ENCODE measurements around the gene RERE. TPM values are rescaled to one million over a fixed set of nuclear protein-coding genes. Genes with fewer than 3 reads are reported as not detected.

RERE gene
- polyA plus RNA-seq, 3 donors = 118 to 137 (median 129) TPM

DNA sequence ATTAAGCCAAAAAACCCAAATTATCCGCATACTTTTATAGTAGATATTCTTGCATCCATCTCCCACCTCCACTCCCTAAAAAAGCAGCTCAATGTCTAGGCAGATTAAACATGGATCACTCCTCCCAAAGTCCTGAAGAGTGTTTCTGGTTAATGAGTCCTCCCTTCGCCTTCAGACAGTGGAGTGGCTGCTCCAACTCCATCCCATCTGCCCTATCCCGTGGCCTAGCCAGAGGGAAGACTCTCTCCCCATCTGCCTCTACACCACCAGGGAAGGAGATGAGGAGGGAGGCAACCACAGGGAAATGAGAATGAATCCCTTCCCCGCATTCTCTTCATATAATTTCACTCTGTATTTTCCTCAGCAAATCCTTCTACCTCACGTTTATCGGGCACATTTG is 395.7 kb downstream of the RERE start:
- no peak for DNase-seq (ENCODE audit: low read depth in 3 of 3, low spot score in 2 of 3)

DNA sequence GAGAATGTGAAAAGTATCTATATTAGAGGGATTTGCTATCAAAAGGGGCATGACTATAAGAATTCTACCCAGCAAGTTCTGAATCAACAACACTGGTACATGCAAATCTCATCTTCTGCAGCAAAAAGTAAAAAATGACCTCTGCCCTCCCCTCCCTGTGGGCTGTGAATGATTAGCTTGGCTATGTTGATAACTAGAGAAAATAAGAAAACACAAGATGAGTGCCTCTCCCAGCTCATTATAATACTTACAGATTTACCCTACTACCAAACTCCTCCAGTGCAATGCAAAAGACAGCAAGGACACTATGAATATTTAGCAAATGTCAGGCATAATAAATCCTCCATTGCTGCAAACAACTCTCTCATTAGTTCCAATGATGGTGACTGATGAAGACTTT is 397.1 kb downstream of the RERE start:
- no peak for DNase-seq (ENCODE audit: low read depth in 3 of 3, low spot score in 2 of 3)

GRCh38 chr1:8419861-8420260 is 397.6 kb downstream of the RERE start:
- no peak for DNase-seq (ENCODE audit: low read depth in 3 of 3, low spot score in 2 of 3)

- DNase-seq (ENCODE audit: low read depth in 3 of 3, low spot score in 2 of 3) = no peak
Observed at GRCh38 chr1:8419172-8419571, 398.3 kb downstream of the RERE start.

DNA sequence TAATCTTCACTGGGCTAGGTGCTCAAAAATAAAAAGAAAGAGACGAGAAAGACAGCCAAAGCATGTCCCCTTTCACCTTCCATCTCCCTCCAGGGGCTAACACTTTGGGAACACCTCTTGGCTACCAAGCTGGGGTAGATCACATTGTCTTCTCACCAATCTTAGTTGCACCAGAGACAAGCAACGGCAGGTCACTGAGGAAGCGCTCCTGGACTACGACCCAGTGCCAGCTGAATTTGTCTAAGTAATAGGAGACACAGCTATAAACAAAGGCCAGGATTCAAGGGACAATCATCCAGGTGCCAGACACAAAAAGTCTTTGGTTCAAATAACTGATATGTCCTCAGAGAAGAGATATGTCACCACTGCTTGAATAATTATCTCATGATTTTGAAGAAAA is 399.1 kb downstream of the RERE start:
- no peak for DNase-seq (ENCODE audit: low read depth in 3 of 3, low spot score in 2 of 3)

- no peak for DNase-seq (ENCODE audit: low read depth in 3 of 3, low spot score in 2 of 3)
Observed at GRCh38 chr1:8417625-8418024, 399.8 kb downstream of the RERE start.

DNA sequence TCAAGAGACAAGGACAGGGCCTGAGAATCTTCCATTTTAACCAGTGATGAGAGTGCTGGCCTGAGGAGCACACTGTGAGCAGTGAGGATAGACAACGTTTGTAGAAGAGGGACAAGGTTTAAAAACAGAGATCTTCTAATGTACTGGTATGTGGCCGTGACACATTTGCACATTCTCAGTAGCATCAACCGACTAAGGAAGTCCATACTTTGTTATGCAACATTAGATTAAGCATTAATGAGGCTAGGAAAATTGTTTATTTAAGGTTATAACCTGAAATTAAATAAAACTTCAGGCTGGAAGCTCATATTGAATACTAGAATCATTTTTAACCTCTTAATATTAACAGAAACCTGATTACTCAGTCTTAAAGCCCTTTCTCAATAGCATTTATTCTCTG is 400.6 kb downstream of the RERE start:
- DNase-seq (ENCODE audit: low read depth in 3 of 3, low spot score in 2 of 3) = no peak

DNA sequence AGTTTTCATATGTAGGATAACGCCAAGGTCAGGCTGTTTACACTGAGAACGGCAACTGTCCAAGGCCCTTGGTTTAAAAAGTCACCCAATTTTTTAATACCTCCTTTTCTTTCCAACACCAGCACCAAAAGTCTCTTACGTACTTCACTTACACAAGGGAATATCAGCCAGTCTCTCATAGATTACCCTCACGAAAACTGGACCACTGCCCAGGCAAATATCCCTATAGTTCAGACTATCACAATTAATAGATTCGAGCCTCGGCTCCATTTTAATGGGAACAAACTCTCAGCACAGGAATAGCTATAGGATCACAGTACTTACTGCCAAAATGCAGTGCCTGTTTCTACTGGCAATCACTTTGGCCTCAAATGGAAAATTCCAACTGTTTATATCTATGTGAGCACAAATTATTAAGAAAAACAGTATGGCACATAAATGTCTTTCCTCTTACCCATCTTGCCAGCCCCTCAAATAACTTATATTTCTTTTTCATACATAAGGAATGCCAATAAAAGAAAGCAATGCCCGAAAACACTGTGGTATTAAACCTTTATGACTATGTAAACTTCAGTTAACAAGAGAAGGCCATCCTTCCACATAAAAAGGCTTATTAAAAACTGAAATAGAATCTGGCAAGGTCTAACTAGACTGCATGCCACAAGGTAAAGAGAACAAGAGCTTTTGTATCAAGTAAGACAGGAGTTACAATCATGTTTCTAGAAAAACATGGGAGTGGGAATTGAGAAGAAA is 401.7 kb downstream of the RERE start:
- no peak for DNase-seq (ENCODE audit: low read depth in 3 of 3, low spot score in 2 of 3)

- DNase-seq (ENCODE audit: low read depth in 3 of 3, low spot score in 2 of 3) = no peak
Observed at GRCh38 chr1:8412183-8412831, 405.1 kb downstream of the RERE start.

DNA sequence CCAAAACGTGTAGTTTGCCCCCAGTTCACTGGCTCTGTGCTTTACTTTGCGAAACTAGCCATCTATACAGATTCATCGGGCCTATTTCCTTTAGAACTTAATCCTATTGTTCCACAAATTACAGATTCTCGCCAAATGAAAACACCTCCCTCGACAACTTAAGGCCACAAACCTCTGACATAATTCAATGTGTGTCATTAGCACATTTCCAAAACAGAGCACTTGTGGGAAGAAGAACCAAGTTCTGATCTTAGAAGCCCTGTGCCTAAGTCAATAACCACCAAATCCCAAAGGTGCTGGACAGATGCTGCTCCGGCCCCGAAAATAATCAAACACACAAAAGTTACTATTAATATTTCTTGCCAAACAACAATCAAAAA is 405.6 kb downstream of the RERE start:
- DNase-seq (ENCODE audit: low read depth in 3 of 3, low spot score in 2 of 3) = no peak

GRCh38 chr1:8410791-8411190 is 406.6 kb downstream of the RERE start:
- no peak for DNase-seq (ENCODE audit: low read depth in 3 of 3, low spot score in 2 of 3)

DNA sequence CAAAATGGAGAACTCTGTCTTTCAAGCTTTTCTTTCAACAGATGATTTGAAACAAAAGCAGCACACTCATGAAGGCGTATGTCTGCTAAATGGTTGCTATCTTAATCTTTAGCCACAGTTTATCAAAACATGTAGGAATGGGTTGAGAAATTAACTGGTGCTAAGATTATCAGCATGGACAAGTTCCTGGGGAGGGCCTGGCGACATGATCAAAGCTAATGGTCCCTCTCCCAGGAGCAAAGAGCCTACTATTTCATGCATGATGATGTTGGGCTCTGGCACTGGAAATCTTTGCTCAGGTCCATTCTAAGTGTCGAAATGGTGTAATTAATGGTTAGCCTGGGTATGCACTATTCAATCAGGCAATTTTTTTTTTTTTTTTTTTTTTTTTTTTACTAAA is 407.8 kb downstream of the RERE start:
- DNase-seq (ENCODE audit: low read depth in 3 of 3, low spot score in 2 of 3) = no peak

DNA sequence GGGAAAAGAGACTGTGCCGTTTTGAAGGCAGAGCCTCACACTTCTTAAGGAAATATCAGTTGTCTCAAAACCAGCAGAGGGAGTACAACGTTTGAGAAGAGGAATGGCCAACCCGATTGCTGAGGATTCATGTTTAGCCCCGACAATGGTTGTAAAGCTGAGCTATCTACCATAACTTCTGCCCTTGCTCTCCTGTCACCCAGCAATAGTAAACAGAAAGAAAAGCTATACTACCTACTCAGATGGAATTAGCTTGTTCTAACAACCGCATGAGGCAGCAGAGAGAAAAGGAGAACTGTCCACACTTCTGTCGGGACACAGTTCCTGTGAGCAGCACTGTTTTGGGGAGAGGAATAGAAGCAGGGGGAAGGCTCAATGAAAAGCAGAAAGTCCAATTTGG is 408.3 kb downstream of the RERE start:
- DNase-seq (ENCODE audit: low read depth in 3 of 3, low spot score in 2 of 3) = no peak

DNA sequence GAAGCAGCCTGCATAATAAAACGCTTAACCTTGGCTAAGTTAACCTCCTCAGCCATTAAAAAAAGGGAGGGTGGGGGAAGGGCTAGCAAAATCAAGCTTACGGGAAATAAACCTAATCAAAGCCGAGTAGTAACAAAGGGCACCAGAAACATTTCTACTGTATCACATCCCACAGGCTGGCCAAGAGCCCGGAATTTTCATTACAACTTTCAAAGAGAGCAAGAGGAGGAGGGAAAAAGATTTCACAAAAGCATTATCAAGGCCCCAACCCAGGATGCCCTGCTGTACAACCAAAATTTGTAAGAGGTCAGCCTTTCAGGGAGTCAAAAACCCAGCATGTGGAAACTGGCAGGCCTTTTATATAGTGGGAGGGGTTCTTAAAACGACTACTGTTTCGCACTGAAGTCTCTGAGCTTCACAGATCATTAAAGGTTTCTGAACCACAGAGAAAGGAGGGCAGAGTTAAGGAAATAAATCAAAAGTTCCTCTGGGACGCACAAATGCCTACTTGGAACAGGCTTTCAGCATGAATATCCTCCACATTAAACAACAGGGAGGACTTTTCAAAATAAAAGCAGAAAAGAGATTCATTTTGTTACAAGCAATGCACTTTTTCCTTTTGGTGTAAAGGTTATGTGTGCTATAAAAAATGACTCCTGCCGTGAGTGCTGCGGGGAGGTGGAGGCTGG is 409.1 kb downstream of the RERE start:
- peak in 1 of 3 donors; percentile 81 for DNase-seq (ENCODE audit: low read depth in 3 of 3, low spot score in 2 of 3)

DNA sequence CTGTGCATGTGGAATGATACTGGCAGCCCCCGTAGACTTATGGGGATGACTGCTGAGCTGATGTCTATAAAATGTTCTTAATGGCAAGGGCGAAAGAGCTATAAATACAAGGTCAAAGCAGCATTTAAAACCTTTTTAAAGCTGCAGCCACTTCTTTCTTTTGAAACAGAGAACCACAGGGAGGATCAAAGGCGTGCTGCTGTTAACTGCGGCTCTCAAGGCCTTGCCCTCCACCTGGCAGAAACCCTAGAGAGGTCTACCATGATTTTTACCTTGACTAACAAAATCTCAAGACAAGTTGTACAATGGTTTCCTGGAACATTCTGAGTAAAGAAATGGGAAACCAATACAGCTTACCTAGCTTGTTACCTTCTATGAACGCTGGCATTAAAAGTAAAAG is 409.8 kb downstream of the RERE start:
- DNase-seq (ENCODE audit: low read depth in 3 of 3, low spot score in 2 of 3) = no peak

- DNase-seq (ENCODE audit: low read depth in 3 of 3, low spot score in 2 of 3) = no peak
Observed at GRCh38 chr1:8406960-8407359, 410.5 kb downstream of the RERE start.

DNA sequence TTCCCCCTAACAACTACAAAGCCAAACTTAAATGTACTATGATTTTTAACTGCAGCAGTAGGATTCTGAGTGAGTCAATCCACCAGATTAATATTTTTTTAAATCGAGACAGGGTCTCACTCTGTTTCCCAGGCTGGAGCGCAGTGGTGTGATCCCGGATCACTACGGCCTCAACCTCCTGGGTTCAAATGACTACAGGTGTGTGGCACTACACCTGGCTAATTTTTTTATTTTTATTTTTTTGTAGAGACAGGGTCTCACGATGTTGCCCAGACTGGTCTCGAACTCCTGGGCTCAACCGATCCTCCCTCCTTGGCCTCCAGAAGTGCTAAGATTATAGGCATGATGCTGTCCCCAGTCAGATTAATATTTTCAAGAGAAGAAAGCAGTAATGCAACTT is 411.4 kb downstream of the RERE start:
- no peak for DNase-seq (ENCODE audit: low read depth in 3 of 3, low spot score in 2 of 3)

DNA sequence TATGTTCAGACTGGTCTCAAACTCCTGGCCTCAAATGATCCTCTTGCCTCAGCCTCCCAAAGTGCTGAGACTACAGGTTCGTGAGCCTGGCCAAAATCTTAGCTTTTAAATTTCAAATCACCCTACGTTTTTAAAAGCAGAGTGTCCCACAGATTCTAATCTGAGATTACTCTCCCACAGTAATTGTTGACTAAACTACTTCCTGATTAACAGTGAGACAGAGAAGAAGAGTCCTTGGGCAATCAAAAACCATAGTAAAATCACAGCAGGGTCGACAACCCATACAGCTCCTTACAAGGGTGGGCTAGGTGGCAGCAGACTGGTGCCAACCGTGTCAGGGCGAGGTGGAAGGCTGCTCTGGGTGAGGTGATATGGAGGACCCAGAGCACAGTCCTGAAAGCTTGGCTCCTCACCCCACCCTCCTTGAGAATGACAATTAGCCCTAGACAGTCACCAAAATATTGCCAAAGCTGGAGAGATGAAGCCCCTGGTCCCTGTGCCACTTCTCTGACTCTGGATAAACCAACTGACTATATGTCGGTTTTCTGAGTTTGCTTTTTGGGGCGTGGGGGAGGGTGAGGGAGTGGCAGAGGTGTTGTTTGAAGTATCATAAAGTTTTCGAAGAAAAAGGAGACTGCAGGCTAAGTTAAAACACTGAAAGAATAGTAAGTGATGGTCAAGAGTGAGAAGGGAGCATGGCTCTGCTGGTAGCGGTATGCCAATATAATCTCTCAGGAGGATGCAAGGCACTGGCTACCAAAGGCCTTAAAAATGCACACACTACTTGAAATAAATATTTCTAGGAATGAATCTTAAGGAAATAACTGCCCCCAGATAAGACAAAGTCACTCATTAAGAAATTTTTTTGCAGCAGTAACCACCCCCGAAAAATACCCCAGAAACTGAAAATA is 412.7 kb downstream of the RERE start:
- no peak for DNase-seq (ENCODE audit: low read depth in 3 of 3, low spot score in 2 of 3)

DNA sequence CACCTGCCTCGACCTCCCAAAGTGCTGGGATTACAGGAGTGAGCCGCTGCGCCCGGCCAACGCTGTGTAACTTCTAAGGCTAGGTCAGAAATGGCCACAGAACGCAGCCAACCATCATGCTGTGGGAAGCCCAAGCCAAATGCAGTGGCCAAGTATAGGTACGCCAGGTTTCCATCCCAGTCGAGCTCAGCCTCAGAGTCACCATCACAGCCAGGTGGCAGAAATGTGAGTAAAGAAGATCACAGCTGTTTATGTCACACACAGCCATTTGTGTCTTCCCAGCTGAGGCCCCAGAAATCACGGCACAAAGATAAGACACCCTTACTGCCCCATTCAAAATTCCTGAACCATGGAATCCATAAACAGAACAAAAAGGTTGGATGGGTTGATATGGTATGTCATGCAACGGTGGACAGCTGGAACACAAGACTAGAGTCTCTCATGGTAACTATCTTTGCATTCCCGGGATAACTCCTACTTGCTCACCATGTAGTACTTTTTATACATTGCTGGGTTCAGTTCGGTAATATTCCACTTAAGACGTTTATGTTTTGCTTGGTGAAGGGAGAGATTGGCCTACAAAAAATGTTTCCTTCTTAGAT is 415.2 kb downstream of the RERE start:
- no peak for DNase-seq (ENCODE audit: low read depth in 3 of 3, low spot score in 2 of 3)

DNA sequence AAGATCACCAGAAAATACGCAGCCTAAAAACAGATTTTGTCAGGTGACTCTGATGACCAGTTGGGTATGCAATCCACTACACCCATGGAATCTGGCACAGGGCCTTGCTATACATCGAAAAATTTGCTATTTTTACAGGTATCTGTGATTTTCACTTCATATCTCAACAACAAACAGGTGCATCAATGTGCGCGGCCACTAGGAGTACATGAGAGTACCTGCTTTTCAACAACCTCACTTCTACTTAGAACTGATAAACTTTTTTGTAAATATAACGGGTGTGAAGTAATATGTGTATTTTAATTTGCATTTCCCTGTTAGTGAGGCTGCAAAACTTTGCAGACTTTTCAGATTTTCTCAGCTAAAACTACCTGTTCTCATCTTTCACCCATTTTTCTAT is 418.8 kb downstream of the RERE start:
- DNase-seq (ENCODE audit: low read depth in 3 of 3, low spot score in 2 of 3) = no peak

GRCh38 chr1:8398086-8398485 is 419.4 kb downstream of the RERE start:
- DNase-seq (ENCODE audit: low read depth in 3 of 3, low spot score in 2 of 3) = no peak

All from right renal cortex interstitium (tissue), 3 donors.